Measurements from ENCODE around the gene PLEKHF1. TPM values are rescaled to one million over a fixed set of nuclear protein-coding genes. Genes with fewer than 3 reads are reported as not detected.

The PLEKHF1 gene, protein sequence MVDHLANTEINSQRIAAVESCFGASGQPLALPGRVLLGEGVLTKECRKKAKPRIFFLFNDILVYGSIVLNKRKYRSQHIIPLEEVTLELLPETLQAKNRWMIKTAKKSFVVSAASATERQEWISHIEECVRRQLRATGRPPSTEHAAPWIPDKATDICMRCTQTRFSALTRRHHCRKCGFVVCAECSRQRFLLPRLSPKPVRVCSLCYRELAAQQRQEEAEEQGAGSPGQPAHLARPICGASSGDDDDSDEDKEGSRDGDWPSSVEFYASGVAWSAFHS
- 12.9 and 16.9 TPM in 2 replicates for total RNA-seq (2014; rRNA removed; shearing (Covaris generic))

DNA sequence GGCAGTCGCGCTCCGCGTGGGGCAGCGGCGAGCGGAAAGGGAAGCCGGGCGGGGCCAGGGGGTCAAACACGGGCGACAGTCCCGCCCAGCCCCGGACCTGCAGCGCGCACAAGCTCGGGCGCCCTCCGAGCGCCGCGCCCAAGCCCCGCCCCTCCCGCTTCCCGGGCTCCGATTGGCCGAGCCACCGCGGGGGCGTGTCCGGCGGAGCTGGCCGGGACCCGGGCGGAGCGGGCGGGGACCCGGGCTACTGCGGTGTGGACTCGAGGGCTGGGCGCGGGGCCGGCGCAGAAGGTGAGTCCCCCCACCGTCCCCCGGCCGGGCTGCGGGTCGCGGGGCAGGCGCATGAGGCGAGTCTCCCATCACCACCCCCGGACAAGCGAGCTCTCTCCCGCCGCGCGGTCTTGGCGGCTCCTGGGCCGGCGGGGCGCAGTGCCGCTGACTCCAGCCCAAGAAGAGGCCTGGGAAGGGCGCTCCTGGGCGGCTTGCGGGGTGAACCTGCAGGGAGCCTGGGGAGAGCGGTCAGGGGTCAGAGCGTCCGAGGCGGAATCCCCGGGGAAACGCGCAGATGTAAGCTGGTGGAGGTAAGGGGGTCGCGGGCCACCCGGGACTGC is at the start of gene PLEKHF1:
Gene PLEKHF1, plus strand, starts transcription at position 247 of the 611 bp plus-strand sequence. CDS start 8,379 bp downstream, outside the sequence.

DNA sequence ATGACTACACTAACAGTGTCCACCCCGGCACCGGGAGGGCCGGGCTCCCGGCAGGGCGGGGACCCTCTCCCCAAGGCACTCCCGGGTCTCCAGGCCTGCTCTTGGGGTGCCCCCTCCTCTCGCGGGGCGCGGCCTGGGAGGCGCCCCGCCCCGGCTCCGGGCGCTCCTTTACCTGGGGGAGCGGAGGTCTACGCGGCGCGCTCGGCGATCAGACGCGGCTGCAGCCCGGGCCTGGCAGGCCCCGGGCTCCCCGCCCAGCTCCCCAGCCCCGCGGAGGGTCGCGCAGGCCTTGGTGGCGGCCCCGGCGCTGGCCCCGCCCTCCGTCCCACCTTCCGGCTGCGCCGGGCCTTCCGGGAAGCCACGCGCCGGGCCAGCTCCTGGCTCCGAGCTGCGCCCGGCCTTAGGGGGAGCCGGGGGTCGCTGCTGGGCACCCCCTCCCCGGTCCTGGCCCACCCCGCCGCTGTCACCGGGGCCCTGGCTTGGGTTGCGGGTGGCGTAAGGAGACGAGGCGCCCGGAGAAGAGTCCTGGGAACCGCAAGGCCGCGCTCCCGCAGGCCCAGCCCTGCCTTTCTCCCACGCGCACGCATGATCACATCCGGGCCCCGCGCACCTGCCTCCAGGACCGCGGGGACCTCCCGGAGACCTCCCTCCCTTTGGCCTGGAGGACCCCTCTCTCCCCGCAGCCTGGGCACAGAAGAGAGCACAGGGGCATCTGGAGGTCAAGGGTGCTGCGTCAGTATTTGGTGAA is 49.9 kb downstream of the PLEKHF1 start, which contains the start of gene C19orf12:
Gene C19orf12, minus strand, starts transcription at position 309 of the 748 bp plus-strand sequence. CDS start 6,848 bp downstream, outside the sequence.

Other genes starting within 250 kb of the PLEKHF1 start
- not detected in 2 replicates for gene VSTM2B, start 139.5 kb upstream of the PLEKHF1 start, total RNA-seq (2014; rRNA removed; shearing (Covaris generic))
- 74.7 and 96.4 TPM in 2 replicates for gene POP4, start 59.2 kb upstream of the PLEKHF1 start, total RNA-seq (2014; rRNA removed; shearing (Covaris generic))
- gene C19orf12, start 49.8 kb downstream of the PLEKHF1 start, total RNA-seq (2014; rRNA removed; shearing (Covaris generic)) = 22.2 and 26.5 TPM in 2 replicates
- 15.0 and 17.0 TPM in 2 replicates for gene CCNE1, start 146.5 kb downstream of the PLEKHF1 start, total RNA-seq (2014; rRNA removed; shearing (Covaris generic))

Measured in A375 (cell line).